ENCODE data around the gene ACTN4. TPM values are rescaled to one million over a fixed set of nuclear protein-coding genes. Genes with fewer than 3 reads are reported as not detected.
"Not testable (repeated sequence)": the region's sequence is repeated elsewhere in the genome, so short reads cannot be mapped to it uniquely, and the experiment has no call there.

Gene ACTN4
- polyA plus RNA-seq, 4 donors, result 664 to 751 (median 665) TPM

DNA sequence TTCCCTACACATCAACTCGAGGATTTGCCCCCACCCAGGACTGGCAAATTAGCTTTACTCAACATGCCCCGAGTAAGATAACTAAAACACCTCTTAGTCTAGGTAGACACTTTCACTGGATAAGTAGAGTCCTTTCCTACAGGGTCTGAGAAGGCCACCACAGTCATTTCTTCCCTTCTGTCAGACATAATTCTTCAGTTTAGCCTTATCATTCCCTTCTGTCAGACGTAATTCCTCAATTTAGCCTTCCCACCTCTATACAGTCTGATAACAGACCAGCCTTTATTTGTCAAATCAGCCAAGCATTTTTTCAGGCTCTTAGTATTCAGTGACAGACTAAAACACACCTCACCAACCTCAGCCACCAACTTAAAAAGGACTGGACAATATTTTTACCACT lies 106.3 kb downstream of the ACTN4 start:
- not testable (repeated sequence) for DNase-seq (ENCODE audit: low read depth in 4 of 4, low spot score in 3 of 4)

DNA sequence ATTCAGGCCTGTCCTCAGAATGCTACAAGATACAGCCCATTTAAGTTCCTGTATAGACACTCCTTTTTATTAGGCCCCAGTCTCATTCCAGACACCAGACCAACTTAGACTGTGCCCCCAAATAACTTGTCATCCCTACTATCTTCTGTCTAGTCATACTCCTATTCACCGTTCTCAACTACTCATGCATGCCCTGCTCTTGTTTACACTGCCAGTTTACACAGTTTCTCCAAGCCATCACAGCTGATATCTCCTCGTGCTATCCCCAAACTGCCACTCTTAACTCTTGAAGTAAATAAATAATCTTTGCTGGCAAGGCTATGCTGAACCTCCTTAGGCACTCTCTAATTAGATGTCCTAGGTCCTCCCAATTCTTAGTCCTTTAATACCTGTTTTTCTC lies 106.7 kb downstream of the ACTN4 start:
- DNase-seq (ENCODE audit: low read depth in 4 of 4, low spot score in 3 of 4), result not testable (repeated sequence)

DNA sequence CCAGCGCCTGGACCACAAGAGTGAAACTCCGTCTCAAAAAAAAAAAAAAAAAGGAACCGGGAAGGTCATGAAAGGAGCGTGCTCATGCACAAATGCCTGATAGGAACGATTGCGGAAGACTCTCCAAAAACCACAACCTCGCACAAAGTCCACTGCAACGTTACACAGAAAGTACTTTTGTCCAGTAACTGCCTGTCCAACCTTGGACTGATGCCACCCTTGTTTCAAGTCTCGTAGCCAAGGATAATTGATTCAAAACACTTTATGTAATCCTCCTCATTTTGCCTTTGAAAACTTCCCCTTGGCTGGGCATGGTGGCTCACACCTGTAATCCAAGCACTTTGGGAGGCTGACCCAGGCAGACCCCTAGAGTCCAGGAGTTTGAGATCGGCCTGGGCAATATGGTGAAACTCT lies 112.1 kb downstream of the ACTN4 start:
- no peak for DNase-seq (ENCODE audit: low read depth in 4 of 4, low spot score in 3 of 4)

DNA sequence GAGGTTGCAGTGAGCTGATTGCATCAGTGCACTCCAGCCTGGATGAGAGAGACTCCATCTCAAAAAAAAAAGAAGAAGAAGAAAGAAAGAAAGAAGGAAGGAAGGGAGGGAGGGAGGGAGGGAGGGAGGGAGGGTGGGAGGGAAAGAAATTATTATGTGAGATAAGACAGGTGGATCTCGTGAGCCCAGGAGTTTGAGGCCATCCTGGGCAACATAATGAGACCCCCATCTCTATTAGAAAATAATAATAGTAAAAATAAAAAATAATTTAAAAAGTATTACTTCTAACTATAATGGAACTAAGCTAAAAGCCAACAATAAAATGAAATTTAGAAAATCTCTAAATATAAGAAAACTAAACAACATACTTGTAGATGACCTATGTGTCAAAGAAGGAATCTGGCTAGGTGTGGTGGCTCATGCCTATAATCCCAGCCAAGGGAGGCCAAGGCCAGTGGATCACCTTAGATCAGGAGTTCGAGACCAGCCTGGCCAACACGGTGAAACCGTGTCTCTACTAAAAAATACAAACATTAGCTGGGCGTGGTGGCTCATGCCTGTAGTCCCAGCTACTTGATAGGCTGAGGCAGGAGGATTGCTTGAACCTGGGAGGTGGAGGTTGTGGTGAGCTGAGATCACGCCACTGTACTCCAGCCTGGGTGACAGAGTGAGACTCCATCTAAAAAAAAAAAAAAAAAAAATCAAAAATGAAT lies 113.5 kb downstream of the ACTN4 start:
- not testable (repeated sequence) for DNase-seq (ENCODE audit: low read depth in 4 of 4, low spot score in 3 of 4)

DNA sequence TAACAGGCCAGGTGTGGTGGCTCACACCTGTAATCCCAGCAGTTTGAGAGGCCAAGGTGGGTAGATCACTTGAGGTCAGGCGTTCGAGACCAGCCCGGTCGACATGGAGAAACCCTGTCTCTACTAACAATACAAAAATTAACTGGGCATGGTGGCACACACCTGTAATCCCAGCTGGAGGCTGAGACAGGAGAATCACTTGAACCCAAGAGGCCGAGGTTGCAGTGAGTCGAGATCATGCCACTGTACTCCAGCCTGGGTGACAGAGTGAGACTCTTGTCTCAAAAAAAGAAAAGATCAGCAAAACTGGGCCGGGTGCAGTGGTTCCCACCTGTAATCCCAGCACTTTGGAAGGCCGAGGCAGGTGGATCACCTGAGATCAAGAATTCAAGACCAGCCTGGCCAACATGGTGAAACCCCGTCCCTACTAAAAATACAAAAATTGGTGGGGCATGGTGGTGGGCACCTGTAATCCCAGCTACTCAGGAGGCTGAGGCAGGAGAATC lies 114.5 kb downstream of the ACTN4 start:
- DNase-seq (ENCODE audit: low read depth in 4 of 4, low spot score in 3 of 4), result not testable (repeated sequence)

DNA sequence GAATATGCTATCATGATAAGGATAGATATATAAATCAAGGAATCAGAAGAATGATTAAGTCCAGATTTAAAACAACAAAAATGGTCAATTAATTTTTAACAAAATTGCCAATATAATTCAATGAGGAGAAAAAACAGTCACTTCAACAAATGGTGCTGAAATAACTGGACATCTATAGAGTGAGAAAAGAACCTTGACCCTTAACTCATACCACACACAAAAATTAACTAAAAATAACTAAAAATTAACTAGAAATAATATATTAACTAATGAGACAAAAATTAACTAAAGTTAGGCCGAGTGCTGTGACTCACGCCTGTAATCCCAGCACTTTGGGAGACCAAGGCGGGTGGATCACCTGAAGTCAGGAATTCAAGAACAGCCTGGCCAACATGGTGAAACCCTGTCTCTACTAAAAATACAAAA lies 116.4 kb downstream of the ACTN4 start:
- no peak for DNase-seq (ENCODE audit: low read depth in 4 of 4, low spot score in 3 of 4)

DNA sequence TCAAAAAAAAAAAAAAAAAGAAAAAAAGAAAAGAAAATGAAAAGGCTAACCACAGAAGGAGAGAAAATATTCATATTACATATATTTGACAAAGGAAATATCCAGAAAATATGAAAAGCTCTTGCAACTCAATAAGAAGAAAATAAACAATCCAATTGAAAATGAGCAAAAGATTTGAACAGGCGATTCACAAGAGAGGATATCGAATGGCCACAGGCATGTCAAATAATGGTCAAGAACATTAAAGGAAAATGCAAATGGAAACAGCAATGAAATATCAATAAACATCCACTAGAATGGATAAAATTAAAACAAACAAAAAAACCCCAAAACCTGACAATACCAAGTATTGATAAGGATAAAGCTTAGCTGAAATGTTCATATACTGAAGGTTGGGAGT lies 117.8 kb downstream of the ACTN4 start:
- DNase-seq (ENCODE audit: low read depth in 4 of 4, low spot score in 3 of 4), result no peak

DNA sequence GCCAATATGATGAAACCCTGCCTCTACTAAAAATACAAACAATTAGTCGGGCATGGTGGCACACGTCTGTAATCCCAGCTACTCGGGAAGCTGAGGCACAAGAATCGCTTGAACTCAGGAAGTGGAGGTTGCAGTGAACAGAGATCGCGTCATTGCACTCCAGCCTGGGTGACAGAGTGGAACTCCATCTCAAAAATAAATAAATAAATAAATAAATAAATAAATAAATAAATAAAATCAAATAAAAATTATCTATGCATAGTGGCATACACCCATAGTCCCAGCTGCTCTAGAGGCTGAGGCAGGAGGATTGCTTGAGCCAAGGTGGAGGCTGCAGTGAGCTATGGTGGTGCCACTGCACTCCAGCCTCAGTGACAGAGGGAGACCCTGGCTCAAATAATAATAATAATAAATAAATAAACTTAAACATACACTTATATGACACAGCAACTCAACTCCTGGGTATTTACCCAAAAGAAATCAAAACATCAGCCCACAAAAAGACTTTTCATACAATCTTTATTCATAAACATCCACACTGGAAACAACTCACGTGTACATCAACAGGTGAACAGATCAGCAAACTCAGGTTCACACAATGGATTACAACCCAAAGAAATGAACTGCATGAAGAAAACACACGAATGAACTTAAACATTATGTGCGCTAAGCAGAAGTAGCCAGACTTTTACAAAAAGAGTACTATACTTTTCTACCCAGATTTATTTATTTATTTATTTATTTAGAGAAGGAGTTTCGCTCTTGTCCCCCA lies 119.0 kb downstream of the ACTN4 start:
- no peak for DNase-seq (ENCODE audit: low read depth in 4 of 4, low spot score in 3 of 4)

DNA sequence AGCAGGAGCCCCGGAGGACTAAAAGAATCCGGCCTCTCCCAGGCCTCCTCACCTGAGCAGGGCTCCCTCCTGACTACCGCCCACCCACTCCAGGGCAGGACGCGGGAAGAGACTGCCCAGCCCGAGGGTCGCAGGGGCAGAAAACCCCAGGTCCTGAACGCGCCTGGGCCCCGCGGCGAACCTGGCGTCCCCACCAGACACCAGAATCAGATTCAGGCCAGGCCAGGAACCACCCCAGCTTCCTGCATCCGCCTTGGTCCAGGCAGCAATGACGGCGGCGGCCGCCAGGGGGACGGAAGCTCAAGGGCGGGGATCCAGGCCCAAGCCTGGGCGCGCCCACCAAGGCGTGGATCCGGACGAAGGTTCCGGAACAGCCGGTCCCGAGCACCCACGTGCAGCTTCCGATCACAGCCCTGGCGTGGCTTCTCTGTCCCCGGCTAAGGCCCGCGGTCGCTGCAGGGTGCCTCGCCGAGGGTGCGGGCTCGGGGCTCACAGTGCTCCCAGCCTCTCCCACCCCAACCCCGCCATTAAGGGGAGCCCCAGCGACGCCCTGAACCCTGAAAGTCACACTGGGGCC lies 122.3 kb downstream of the ACTN4 start:
- DNase-seq (ENCODE audit: low read depth in 4 of 4, low spot score in 3 of 4), result peak; percentile 54 to 71 (median 62)

DNA sequence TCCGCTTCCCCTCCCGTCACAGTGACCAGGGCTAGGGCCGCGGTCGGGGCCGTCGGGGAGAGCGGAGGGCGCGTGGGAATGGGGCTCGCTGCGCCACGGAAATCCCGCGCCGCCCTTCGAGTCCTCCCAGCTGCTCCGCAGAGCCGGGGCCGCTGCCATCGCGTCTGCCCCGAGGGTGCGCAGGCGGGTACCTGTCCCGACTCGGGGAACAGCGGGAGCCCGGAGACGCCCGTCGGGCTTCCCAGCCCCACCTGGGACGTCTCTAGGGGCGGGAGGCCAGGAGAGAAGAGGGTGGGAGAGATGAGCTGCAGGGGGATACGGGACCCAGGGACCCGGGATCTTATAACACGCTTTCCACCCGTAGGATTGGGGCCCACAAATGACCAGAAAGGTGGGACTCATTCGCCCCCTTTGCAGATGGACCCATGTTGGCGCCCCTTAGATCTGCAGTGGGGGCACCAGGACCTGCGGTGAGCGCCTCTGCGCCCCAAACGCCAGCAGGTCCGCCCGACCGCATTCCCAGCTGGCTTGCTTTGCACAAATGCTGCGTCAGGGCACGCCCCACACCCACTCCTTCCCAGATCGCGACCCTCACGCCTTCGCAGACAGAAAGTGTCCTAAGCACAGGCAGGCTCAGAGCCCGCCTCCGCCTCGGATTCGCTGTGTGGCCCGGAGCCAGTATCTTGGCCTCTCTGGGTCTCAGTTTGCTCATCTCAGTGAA lies 122.9 kb downstream of the ACTN4 start:
- DNase-seq (ENCODE audit: low read depth in 4 of 4, low spot score in 3 of 4), result not testable (repeated sequence)

DNA sequence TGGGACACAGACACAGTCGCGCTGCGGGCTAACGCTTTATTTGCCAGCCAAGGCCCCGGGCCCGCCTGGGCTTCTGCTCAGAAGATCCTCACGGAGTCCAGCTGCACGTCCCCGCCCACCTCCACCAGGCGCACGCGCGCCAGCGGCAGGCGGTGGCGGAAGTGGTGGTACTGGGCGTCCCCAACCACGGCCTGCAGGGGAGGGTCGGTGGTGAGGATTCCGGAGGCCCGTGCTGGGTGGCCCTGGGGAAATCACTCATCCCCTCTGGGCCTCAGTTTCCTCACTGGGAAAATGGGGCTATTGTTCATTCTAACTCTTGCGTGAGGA lies 123.5 kb downstream of the ACTN4 start:
- DNase-seq (ENCODE audit: low read depth in 4 of 4, low spot score in 3 of 4), result not testable (repeated sequence)

DNA sequence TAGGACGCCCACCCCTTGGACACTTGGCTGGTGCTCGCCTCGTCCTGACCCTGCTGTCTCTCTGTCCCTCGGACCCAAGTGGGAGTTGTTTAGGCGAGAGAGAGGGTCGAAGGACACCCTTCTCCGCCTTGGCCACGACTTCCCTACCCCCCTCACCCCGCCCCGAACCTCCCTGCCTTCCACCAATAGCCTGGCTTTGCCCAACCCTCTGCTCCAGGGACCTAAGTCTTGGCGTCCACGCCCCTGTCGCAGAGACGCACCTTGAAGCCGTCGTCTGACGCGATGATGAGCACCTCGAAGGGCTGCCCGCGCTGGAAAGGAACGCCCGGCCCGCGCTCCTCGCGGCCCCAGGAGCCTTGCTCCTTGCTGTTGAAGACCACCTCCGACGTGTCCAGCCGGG lies 124.1 kb downstream of the ACTN4 start:
- DNase-seq (ENCODE audit: low read depth in 4 of 4, low spot score in 3 of 4), result not testable (repeated sequence)

DNA sequence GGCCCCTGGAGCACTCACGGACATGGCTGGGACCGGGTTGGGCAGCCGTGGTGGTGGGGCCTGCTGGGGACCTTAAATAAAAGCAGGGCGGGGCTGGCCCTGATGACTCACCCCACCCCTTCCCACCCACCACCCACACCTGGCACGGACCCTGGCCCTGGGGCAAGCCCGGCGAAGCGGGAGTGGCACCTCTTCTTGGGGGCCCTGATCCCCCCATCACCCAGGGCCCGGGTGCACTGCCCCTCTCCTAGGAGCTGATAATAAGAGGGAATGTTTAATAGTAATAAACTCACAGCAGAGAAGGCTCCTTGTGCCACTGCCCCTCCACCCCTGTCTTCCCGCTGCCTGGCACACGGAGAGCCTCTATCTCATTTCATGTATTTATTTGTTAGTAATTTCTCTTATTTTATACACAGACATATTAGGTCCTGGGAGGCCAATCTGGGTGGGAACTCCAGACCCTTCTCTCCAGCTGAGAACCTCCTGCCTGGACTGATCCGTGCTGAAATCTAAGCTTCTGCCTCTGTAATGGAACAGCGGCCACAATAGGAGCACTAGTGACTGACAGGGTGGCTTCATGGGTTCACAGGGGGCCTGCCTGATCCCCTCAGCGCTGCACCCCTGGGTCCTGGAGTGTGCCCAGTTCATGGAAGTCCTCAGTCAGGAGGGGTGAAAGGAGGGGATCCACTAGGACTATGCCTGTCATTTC lies 126.2 kb downstream of the ACTN4 start, which contains the start of gene LGALS7:
Gene LGALS7 (minus strand): TSS at position 49 of the 709 bp plus-strand sequence. CDS start 25 bp downstream, at position 24.
- no peak for DNase-seq (ENCODE audit: low read depth in 4 of 4, low spot score in 3 of 4)

DNA sequence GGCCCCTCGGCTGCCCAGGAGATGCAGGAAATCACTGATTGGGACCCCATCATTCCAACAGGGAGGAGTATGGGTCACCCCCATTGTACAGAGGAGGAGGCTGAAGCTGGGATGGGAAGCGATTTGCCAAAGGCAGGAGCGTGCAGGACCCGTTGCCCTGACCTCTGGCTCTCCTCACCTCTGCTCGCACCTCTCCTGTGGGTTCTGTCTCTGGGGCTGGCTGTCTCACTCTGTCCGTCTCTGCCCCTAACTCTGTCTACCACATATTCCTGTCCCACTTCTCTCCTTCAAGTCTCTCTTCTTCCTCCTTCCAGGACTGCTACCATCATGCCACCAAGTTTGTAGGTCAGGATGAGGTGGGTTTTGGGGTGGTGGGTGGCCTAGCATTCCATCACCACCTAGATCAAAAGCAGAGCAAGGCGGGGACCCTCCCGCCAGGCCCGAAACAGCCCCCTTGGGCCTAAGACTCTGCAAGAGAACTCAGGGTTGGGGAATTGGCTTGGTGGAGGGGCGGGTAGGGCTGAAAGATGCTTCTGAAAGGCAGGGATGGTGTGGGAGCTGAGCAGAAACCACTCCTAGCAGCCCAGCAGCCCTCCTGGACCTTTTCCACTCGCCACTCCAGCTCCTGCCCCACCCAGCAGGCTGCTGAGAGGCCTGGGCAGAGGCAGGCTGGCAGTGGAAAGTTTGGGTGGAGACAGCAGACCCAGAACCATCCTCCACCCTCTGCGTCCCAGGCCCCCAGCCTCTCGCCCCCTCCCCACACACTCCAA lies 126.9 kb downstream of the ACTN4 start:
- no peak for DNase-seq (ENCODE audit: low read depth in 4 of 4, low spot score in 3 of 4)

DNA sequence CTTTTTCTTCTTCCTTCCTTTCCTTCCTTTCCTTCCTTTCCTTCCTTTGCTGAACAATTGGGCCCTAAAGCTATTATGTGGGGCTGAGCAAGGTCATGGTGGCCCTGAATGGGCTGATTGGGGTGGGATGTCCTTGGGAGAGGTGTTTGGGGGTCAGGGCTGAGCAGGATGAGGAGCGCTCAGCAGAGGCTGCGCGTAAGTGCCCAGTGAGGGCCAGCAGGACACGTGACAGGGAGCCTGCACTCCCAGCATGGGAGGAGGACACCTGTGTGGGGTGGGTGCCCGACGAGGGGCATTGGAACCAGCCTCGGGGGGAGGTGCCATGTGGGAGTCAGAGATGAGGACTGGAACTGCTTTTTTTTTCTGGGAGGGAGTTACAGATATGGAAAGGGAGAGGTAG lies 131.3 kb downstream of the ACTN4 start:
- DNase-seq (ENCODE audit: low read depth in 4 of 4, low spot score in 3 of 4), result no peak

DNA sequence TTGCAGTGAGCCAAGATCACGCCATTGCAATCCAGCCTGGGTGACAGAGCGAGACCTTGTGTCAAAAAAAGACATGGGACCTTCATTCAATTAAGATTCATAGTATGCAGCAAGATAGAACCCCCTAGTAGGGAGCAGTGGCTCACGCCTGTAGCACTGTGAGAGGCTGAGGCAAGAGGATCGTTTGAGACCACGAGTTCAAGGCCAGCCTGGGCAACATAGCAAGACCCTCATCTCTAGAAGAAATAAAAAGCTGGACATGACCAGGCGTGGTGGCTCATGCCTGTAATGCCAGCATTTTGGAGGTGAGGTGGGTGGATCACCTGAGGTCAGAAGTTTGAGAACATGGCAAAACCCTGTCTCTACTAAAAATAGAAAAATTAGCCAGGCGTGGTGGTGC lies 133.0 kb downstream of the ACTN4 start:
- DNase-seq (ENCODE audit: low read depth in 4 of 4, low spot score in 3 of 4), result no peak

DNA sequence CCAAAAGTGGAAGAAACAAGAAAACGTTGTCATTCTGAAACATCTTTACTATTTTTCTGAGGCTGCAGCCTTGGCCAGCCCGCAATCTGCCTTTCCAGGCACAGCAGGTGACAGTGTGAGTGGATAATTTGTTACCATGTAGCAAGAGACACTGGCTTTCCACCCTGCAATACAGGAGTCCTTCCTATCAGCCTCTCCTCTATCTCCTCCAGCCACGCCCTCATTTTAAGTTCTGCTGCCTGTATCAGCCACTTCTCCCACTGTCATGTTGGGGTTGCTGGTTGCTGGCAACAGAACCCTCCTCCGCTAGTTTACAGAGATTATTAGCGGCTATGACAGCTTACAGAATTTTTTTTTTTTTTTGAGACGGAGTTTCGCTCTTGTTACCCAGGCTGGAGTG lies 133.6 kb downstream of the ACTN4 start:
- no peak for DNase-seq (ENCODE audit: low read depth in 4 of 4, low spot score in 3 of 4)
